Stimulated activated CD4-positive, alpha-beta T cell treated with anti-CD3 and anti-CD28 coated beads, Interleukin-4, amount 100 ng/mL, for 1 hour (primary cell): Measurements from ENCODE around the gene EEF1A1.
A peak's percentile ranks its signal among the peaks of the same experiment; 100 is the strongest.
"Not testable (repeated sequence)": the region's sequence is repeated elsewhere in the genome, so short reads cannot be mapped to it uniquely, and the experiment has no call there.

Experiments
- DNase-seq: peaks from one replicate; pipeline ENCODE4 v3.0.0-alpha.2; 2020

EEF1A1 gene

GRCh38 chr6:73534628-73535027, 13.8 kb upstream of the EEF1A1 start:
- DNase-seq: no peak

- no peak for DNase-seq
These were observed 11.5 kb upstream of the EEF1A1 start for GRCh38 chr6:73532293-73532692.

- DNase-seq: no peak
These were observed 8.1 kb upstream of the EEF1A1 start for GRCh38 chr6:73528897-73529296.

- no peak for DNase-seq
These were observed 4.9 kb upstream of the EEF1A1 start for GRCh38 chr6:73525546-73526330.

- peak; percentile 78 for DNase-seq
These were observed 2.7 kb upstream of the EEF1A1 start for GRCh38 chr6:73523434-73524123.

GRCh38 chr6:73521351-73521985, 636 bp upstream of the EEF1A1 start:
- DNase-seq: peak; percentile 77

GRCh38 chr6:73519926-73520687, 725 bp downstream of the EEF1A1 start:
- peak; percentile 82 for DNase-seq

- not testable (repeated sequence) for DNase-seq
These were observed 1.6 kb downstream of the EEF1A1 start for GRCh38 chr6:73518982-73519881.

- not testable (repeated sequence) for DNase-seq
These were observed 2.5 kb downstream of the EEF1A1 start for GRCh38 chr6:73518100-73518981.

GRCh38 chr6:73516514-73517489, 4.0 kb downstream of the EEF1A1 start:
- no peak for DNase-seq

GRCh38 chr6:73515204-73515655, 5.6 kb downstream of the EEF1A1 start:
- peak; percentile 19 for DNase-seq

- no peak for DNase-seq
These were observed 6.1 kb downstream of the EEF1A1 start for GRCh38 chr6:73514746-73515110.

- DNase-seq: no peak
These were observed 7.4 kb downstream of the EEF1A1 start for GRCh38 chr6:73513496-73513854.

- no peak for DNase-seq
These were observed 9.0 kb downstream of the EEF1A1 start for GRCh38 chr6:73511796-73512195.

- DNase-seq: no peak
These were observed 11.0 kb downstream of the EEF1A1 start for GRCh38 chr6:73509851-73510250.

- no peak for DNase-seq
These were observed 12.1 kb downstream of the EEF1A1 start for GRCh38 chr6:73508776-73509175.

GRCh38 chr6:73506246-73506645, 14.6 kb downstream of the EEF1A1 start:
- DNase-seq: no peak

- DNase-seq: not testable (repeated sequence)
These were observed 15.1 kb downstream of the EEF1A1 start for GRCh38 chr6:73505705-73506104.

GRCh38 chr6:73505142-73505541, 15.7 kb downstream of the EEF1A1 start:
- no peak for DNase-seq

- DNase-seq: no peak
These were observed 16.7 kb downstream of the EEF1A1 start for GRCh38 chr6:73504160-73504559.
